K562 (cell line): ENCODE data around the gene PHF12. TPM values are rescaled to one million over a fixed set of nuclear protein-coding genes. Genes with fewer than 3 reads are reported as not detected.

ENCODE experiments used
- CBFB ChIP-seq: sonication (generic); formaldehyde crosslinking; IDR thresholded peaks from 2 replicates; pipeline ENCODE4 v1.4.0; 2020; ENCODE audit warnings: mild to moderate bottlenecking, missing genetic modification reagents
- COPS2 ChIP-seq: fragments of 450-650 bp; conservative IDR thresholded peaks from 2 replicates; pipeline ENCODE4 v1.6.1; 2016; ENCODE audit warnings: mild to moderate bottlenecking, moderate library complexity
- CREB5 ChIP-seq: fragments of 250-450 bp; sonication (Bioruptor Pico); IDR thresholded peaks from 2 replicates; pipeline ENCODE4 v1.5.0; 2020; ENCODE audit warnings: mild to moderate bottlenecking
- CTBP1 ChIP-seq: fragments of 450-650 bp; IDR thresholded peaks from 2 replicates; pipeline ENCODE4 v1.6.1; 2016; ENCODE audit warnings: borderline replicate concordance
- HIVEP1 ChIP-seq: fragments of 250-450 bp; sonication (Bioruptor Pico); IDR thresholded peaks from 2 replicates; pipeline ENCODE4 v1.4.0; 2020; ENCODE audit warnings: mild to moderate bottlenecking
- KLF6 ChIP-seq: fragments of 250-450 bp; sonication (Bioruptor Pico); IDR thresholded peaks from 2 replicates; pipeline ENCODE4 v1.4.0; 2020; ENCODE audit warnings: mild to moderate bottlenecking, moderate library complexity, borderline replicate concordance
- MYBL2 ChIP-seq, 2 experiments: fragments of 450-650 bp in 1 of 2; sonication (generic) in 1 of 2; formaldehyde crosslinking in 1 of 2; IDR thresholded peaks; 2 replicates each; pipeline versions ENCODE4 v1.6.1 to v1.8.1; 2017 to 2022; ENCODE audit warnings: borderline replicate concordance in 1 of 2, inconsistent platforms in 1 of 2, low read depth in 1 of 2, mild to moderate bottlenecking in 1 of 2, missing genetic modification reagents in 1 of 2, moderate library complexity in 1 of 2
- NFE2 ChIP-seq: IDR thresholded peaks from 2 replicates; pipeline ENCODE4 v1.6.1; 2014; ENCODE audit warnings: antibody characterized with exemption, low read depth
- NR0B1 ChIP-seq: fragments of 450-650 bp; IDR thresholded peaks from one replicate; pipeline ENCODE4 v1.6.1; 2018; ENCODE audit warnings: mild to moderate bottlenecking, moderate library complexity; ENCODE audit not compliant: partially characterized antibody
- POU5F1 ChIP-seq: fragments of 150-350 bp; IDR thresholded peaks from 2 replicates; pipeline ENCODE4 v1.6.1; 2014; ENCODE audit warnings: borderline replicate concordance, low read length, low read depth, mild to moderate bottlenecking; ENCODE audit not compliant: partially characterized antibody
- PTTG1 ChIP-seq: fragments of 450-650 bp; IDR thresholded peaks from 2 replicates; pipeline ENCODE4 v1.6.1; 2016; ENCODE audit warnings: low read depth, mild to moderate bottlenecking, missing genetic modification characterization, missing compliant biosample characterization
- RBM17 ChIP-seq: fragments of 200-400 bp; formaldehyde crosslinking; IDR thresholded peaks from 2 replicates; pipeline ENCODE4 v1.6.1; 2017; ENCODE audit warnings: low read depth, mild to moderate bottlenecking, low read length, borderline replicate concordance
- SIRT6 ChIP-seq: IDR thresholded peaks from one replicate; pipeline ENCODE4 v1.6.1; 2012; ENCODE audit warnings: low read depth, mild to moderate bottlenecking, control low read depth, inconsistent platforms, low read length, moderate library complexity
- SRSF3 ChIP-seq: fragments of 200-400 bp; formaldehyde crosslinking; IDR thresholded peaks from 2 replicates; pipeline ENCODE4 v1.6.1; 2016; ENCODE audit warnings: mild to moderate bottlenecking, low read length, moderate library complexity; ENCODE audit not compliant: insufficient read depth
- TARDBP ChIP-seq: fragments of 450-650 bp; IDR thresholded peaks from 2 replicates; pipeline ENCODE4 v1.6.1; 2016
- TCF3 ChIP-seq: sonication (generic); formaldehyde crosslinking; IDR thresholded peaks from 2 replicates; pipeline ENCODE4 v1.4.0; 2020; ENCODE audit warnings: mild to moderate bottlenecking, missing genetic modification reagents
- ZNF592 ChIP-seq: fragments of 450-650 bp; IDR thresholded peaks from 2 replicates; pipeline ENCODE4 v1.6.1; 2017; ENCODE audit warnings: antibody characterized with exemption, mild to moderate bottlenecking
- ZNF785 ChIP-seq: fragments of 250-450 bp; sonication (Bioruptor Pico); IDR thresholded peaks from 2 replicates; pipeline ENCODE4 v1.4.0; 2020; ENCODE audit warnings: mild to moderate bottlenecking
- polyA plus RNA-seq, 8 experiments: library from polyadenylated mRNA; depleted of rRNA in 4 of 8; stranded (reverse) in 5 of 8; unstranded in 3 of 8; fragments of >200 nt; fragmentation: Nextera tagmentation in 2 of 8; fragmentation: Illumina TruSeq in 1 of 8; extraction: Ambion mirVana in 2 of 8; extraction: Trizol in 1 of 8; gene quantifications; 2 replicates each; pipeline versions ENCODE4 v1.2.1 to v1.2.3, GENCODE V29; 2011 to 2014; ENCODE audit warnings: inconsistent platforms in 1 of 8, missing spikeins in 1 of 8
- total RNA-seq, 7 experiments: library from RNA; depleted of rRNA in 6 of 7; stranded (reverse); fragments of >200 nt in 6 of 7; fragmentation: Illumina TruSeq in 2 of 7; extraction: Trizol in 2 of 7; gene quantifications; 2 replicates each; pipeline versions ENCODE4 v1.2.1 to v1.2.3, GENCODE V29; 2011 to 2021; ENCODE audit warnings: low replicate concordance in 1 of 7

PHF12 gene
- total and polyA plus RNA-seq, 9 of the 15 experiments (the other 6 are each of a cell fraction or from before 2014, with no cell fraction given), result 0.82 to 31.3 (median 13.5) TPM

GRCh38 chr17:28902819-28903545, 48.3 kb downstream of the PHF12 start, which contains the start of gene DHRS13 (continued):
- TF ChIP-seq ZNF592, result peak; percentile 94
- TF ChIP-seq KLF6 (CRISPR knock-in tag), result no peak
- TF ChIP-seq CREB5, result no peak
- no peak for TF ChIP-seq NR0B1
- TF ChIP-seq ZNF785, result no peak
- no peak for TF ChIP-seq COPS2
- TF ChIP-seq TARDBP, result peak; percentile 90
- peak; percentile 43 for TF ChIP-seq NFE2
- peak; percentile 90 for TF ChIP-seq CBFB (CRISPR knock-in tag)
- TF ChIP-seq SIRT6, result no peak
- TF ChIP-seq RBM17, result no peak
- no peak for TF ChIP-seq HIVEP1 (CRISPR knock-in tag)
- peak; percentile 62 for TF ChIP-seq TCF3 (CRISPR knock-in tag)
- no peak for TF ChIP-seq POU5F1
- TF ChIP-seq PTTG1, result no peak
- TF ChIP-seq CTBP1, result peak; percentile 100
- no peak for TF ChIP-seq SRSF3
- TF ChIP-seq MYBL2 (IDR thresholded peaks at IDR 0.05; ENCODE audit: low read depth), result no peak
- TF ChIP-seq MYBL2 (CRISPR knock-in tag; IDR thresholded peaks at IDR 0.05; ENCODE audit: borderline replicate concordance), result no peak
